SJSA1 (cell line): ENCODE measurements around the gene DNAJC1. TPM values are rescaled to one million over a fixed set of nuclear protein-coding genes. Genes with fewer than 3 reads are reported as not detected.

ENCODE experiments used
- DNase-seq, 2 experiments: peaks; one replicate each; pipeline ENCODE4 v3.0.0-alpha.2; 2015 to 2020; ENCODE audit warnings: low spot score in 2 of 2, low read depth in 1 of 2
- H3K27ac ChIP-seq: fragments of 250-450 bp; sonication (Bioruptor Pico); 2 replicates; pipeline ENCODE4 v1.5.1; 2020; ENCODE audit warnings: mild to moderate bottlenecking, moderate library complexity
- H3K27me3 ChIP-seq: fragments of 250-450 bp; sonication (Bioruptor Pico); replicated peaks from 2 replicates; pipeline ENCODE4 v1.5.1; 2020; ENCODE audit warnings: mild to moderate bottlenecking, moderate library complexity
- H3K36me3 ChIP-seq: fragments of 250-450 bp; sonication (Bioruptor Pico); 2 replicates; pipeline ENCODE4 v1.5.1; 2020; ENCODE audit warnings: mild to moderate bottlenecking
- H3K4me1 ChIP-seq: fragments of 250-450 bp; sonication (Bioruptor Pico); replicated peaks from 2 replicates; pipeline ENCODE4 v1.6.1; 2021; ENCODE audit warnings: mild to moderate bottlenecking
- H3K4me3 ChIP-seq: fragments of 250-450 bp; sonication (Bioruptor Pico); 2 replicates; pipeline ENCODE4 v1.5.1; 2020; ENCODE audit warnings: mild to moderate bottlenecking
- H3K9me3 ChIP-seq: fragments of 250-450 bp; sonication (Bioruptor Pico); replicated peaks from 2 replicates; pipeline ENCODE4 v1.5.1; 2020; ENCODE audit warnings: mild to moderate bottlenecking
- total RNA-seq: library from RNA; depleted of rRNA; stranded (reverse); fragments of >200 nt; shearing (Covaris generic); gene quantifications from 2 replicates; pipeline ENCODE4 v1.2.3, GENCODE V29; 2014

Gene DNAJC1
- total RNA-seq, 1 experiment from 2014 or later: 78.3 TPM

- H3K4me1 ChIP-seq: no peaks in the 10 kb centered on the region
- no peak overlapping the region for H3K27ac ChIP-seq
- H3K36me3 ChIP-seq: no peaks in the 10 kb centered on the region
- H3K4me3 ChIP-seq: no peak overlapping the region
- no peak for DNase-seq
- no peaks in the 10 kb centered on the region for H3K27me3 ChIP-seq
- H3K9me3 ChIP-seq: no peaks in the 10 kb centered on the region
Measured at GRCh38 chr10:21808550-21808949, 195.0 kb downstream of the DNAJC1 start.

GRCh38 chr10:21807180-21807579 is 196.3 kb downstream of the DNAJC1 start:
- H3K27ac ChIP-seq: no peak overlapping the region
- no peaks in the 10 kb centered on the region for H3K4me1 ChIP-seq
- no peak overlapping the region for H3K4me3 ChIP-seq
- no peaks in the 10 kb centered on the region for H3K36me3 ChIP-seq
- no peak for DNase-seq
- no peaks in the 10 kb centered on the region for H3K9me3 ChIP-seq
- H3K27me3 ChIP-seq: no peaks in the 10 kb centered on the region

GRCh38 chr10:21803374-21803773 is 200.2 kb downstream of the DNAJC1 start:
- Histone ChIP-seq H3K36me3 (no peaks in the 10 kb centered on the region), H3K4me1 (no peaks in the 10 kb centered on the region), H3K27me3 (no peaks in the 10 kb centered on the region), H3K9me3 (no peaks in the 10 kb centered on the region), H3K4me3 (no peak overlapping the region), H3K27ac (no peak overlapping the region)
- DNase-seq: no peak

GRCh38 chr10:21801609-21802008 is 201.9 kb downstream of the DNAJC1 start:
- DNase-seq: no peak
- Histone ChIP-seq H3K36me3 (no peaks in the 10 kb centered on the region), H3K27ac (no peak overlapping the region), H3K27me3 (no peaks in the 10 kb centered on the region), H3K9me3 (no peaks in the 10 kb centered on the region), H3K4me3 (no peak overlapping the region), H3K4me1 (no peaks in the 10 kb centered on the region)

- H3K27me3 ChIP-seq: no peaks in the 10 kb centered on the region
- H3K4me1 ChIP-seq: no peaks in the 10 kb centered on the region
- no peak overlapping the region for H3K27ac ChIP-seq
- H3K36me3 ChIP-seq: no peaks in the 10 kb centered on the region
- H3K9me3 ChIP-seq: no peaks in the 10 kb centered on the region
- no peak for DNase-seq
- no peak overlapping the region for H3K4me3 ChIP-seq
Measured at GRCh38 chr10:21797984-21798765, 205.4 kb downstream of the DNAJC1 start.

GRCh38 chr10:21797533-21797932 is 206.0 kb downstream of the DNAJC1 start:
- no peak for DNase-seq
- Histone ChIP-seq H3K4me1 (no peaks in the 10 kb centered on the region), H3K9me3 (no peaks in the 10 kb centered on the region), H3K27me3 (no peaks in the 10 kb centered on the region), H3K27ac (no peak overlapping the region), H3K36me3 (no peaks in the 10 kb centered on the region), H3K4me3 (no peak overlapping the region)

- Histone ChIP-seq H3K4me1 (no peaks in the 10 kb centered on the region), H3K9me3 (no peaks in the 10 kb centered on the region), H3K4me3 (no peak overlapping the region), H3K27ac (no peak overlapping the region), H3K36me3 (no peaks in the 10 kb centered on the region), H3K27me3 (no peaks in the 10 kb centered on the region)
- DNase-seq: no peak
Measured at GRCh38 chr10:21791276-21791675, 212.3 kb downstream of the DNAJC1 start.

GRCh38 chr10:21776883-21777282 is 226.6 kb downstream of the DNAJC1 start:
- no peak overlapping the region for H3K4me3 ChIP-seq
- H3K9me3 ChIP-seq: no peaks in the 10 kb centered on the region
- no peaks in the 10 kb centered on the region for H3K4me1 ChIP-seq
- no peak for DNase-seq
- no peak overlapping the region for H3K27ac ChIP-seq
- no peaks in the 10 kb centered on the region for H3K36me3 ChIP-seq
- H3K27me3 ChIP-seq: no peaks in the 10 kb centered on the region

GRCh38 chr10:21771219-21771618 is 232.3 kb downstream of the DNAJC1 start:
- Histone ChIP-seq H3K9me3 (no peaks in the 10 kb centered on the region), H3K4me1 (no peaks in the 10 kb centered on the region), H3K4me3 (no peak overlapping the region), H3K36me3 (no peaks in the 10 kb centered on the region), H3K27me3 (no peaks in the 10 kb centered on the region), H3K27ac (no peak overlapping the region)
- no peak for DNase-seq

GRCh38 chr10:21769041-21769440 is 234.5 kb downstream of the DNAJC1 start:
- Histone ChIP-seq H3K27ac (no peak overlapping the region), H3K4me3 (no peak overlapping the region), H3K36me3 (no peaks in the 10 kb centered on the region), H3K4me1 (no peaks in the 10 kb centered on the region), H3K9me3 (no peaks in the 10 kb centered on the region), H3K27me3 (no peaks in the 10 kb centered on the region)
- DNase-seq: no peak

GRCh38 chr10:21764466-21765189 is 238.9 kb downstream of the DNAJC1 start:
- Histone ChIP-seq H3K4me3 (no peak overlapping the region), H3K27ac (no peak overlapping the region), H3K4me1 (no peaks in the 10 kb centered on the region), H3K9me3 (no peaks in the 10 kb centered on the region), H3K27me3 (no peaks in the 10 kb centered on the region), H3K36me3 (no peaks in the 10 kb centered on the region)
- DNase-seq: no peak

- Histone ChIP-seq H3K4me3 (no peak overlapping the region), H3K4me1 (no peaks in the 10 kb centered on the region), H3K36me3 (no peaks in the 10 kb centered on the region), H3K9me3 (no peaks in the 10 kb centered on the region), H3K27me3 (no peaks in the 10 kb centered on the region), H3K27ac (no peak overlapping the region)
- no peak for DNase-seq
Measured at GRCh38 chr10:21760332-21760731, 243.2 kb downstream of the DNAJC1 start.

GRCh38 chr10:21759232-21759631 is 244.3 kb downstream of the DNAJC1 start:
- no peak for DNase-seq
- Histone ChIP-seq H3K4me3 (no peak overlapping the region), H3K27ac (no peak overlapping the region), H3K4me1 (no peaks in the 10 kb centered on the region), H3K9me3 (no peaks in the 10 kb centered on the region), H3K27me3 (no peaks in the 10 kb centered on the region), H3K36me3 (no peaks in the 10 kb centered on the region)

GRCh38 chr10:21758696-21759095 is 244.8 kb downstream of the DNAJC1 start:
- Histone ChIP-seq H3K36me3 (no peaks in the 10 kb centered on the region), H3K27ac (no peak overlapping the region), H3K4me1 (no peaks in the 10 kb centered on the region), H3K27me3 (no peaks in the 10 kb centered on the region), H3K4me3 (no peak overlapping the region), H3K9me3 (no peaks in the 10 kb centered on the region)
- no peak for DNase-seq
